Cardiac muscle cell (in vitro differentiated cells and primary cell): ENCODE data around the gene TCEANC2. TPM values are rescaled to one million over a fixed set of nuclear protein-coding genes. Genes with fewer than 3 reads are reported as not detected.

Experiments used
- DNase-seq, 2 donors: peaks; one replicate each; pipeline versions ENCODE4 v3.0.0 to v3.0.0-alpha.2; 2010 to 2017; ENCODE audit warnings: low read depth in 1 of 2, low spot score in 1 of 2
- H3K27ac ChIP-seq: fragments of 200-600 bp; sonication (generic); 2 replicates; pipeline ENCODE4 v1.5.1; 2016
- H3K27me3 ChIP-seq: fragments of 200-600 bp; sonication (generic); 2 replicates; pipeline ENCODE4 v1.6.0; 2016; ENCODE audit warnings: control low read depth
- H3K36me3 ChIP-seq: fragments of 200-600 bp; sonication (generic); 2 replicates; pipeline ENCODE4 v1.5.1; 2016; ENCODE audit warnings: control low read depth
- H3K4me1 ChIP-seq: fragments of 200-600 bp; sonication (generic); 2 replicates; pipeline ENCODE4 v1.8.1; 2017; ENCODE audit warnings: low read depth, mild to moderate bottlenecking, mixed run types
- H3K4me3 ChIP-seq: fragments of 200-600 bp; sonication (generic); 2 replicates; pipeline ENCODE4 v1.5.1; 2016; ENCODE audit warnings: mild to moderate bottlenecking
- H3K9me3 ChIP-seq: fragments of 200-600 bp; sonication (generic); 2 replicates; pipeline ENCODE4 v1.5.1; 2017; ENCODE audit warnings: low read depth, mild to moderate bottlenecking, control low read depth
- CTCF ChIP-seq: IDR thresholded peaks from 2 replicates; pipeline ENCODE4 v1.5.1; 2012; ENCODE audit warnings: low read depth, mild to moderate bottlenecking, low read length
- polyA plus RNA-seq: library from polyadenylated mRNA; unstranded; fragments of >200 nt; fragmentation: Nextera tagmentation; extraction: Ambion mirVana; gene quantifications from 2 replicates; pipeline ENCODE4 v1.2.1, GENCODE V29; 2016
- total RNA-seq: library from RNA; depleted of rRNA; stranded (reverse); fragments of >200 nt; gene quantifications from 2 replicates; pipeline ENCODE4 v1.2.3, GENCODE V29; 2016

Gene TCEANC2
- total and polyA plus RNA-seq, 2 experiments from 2014 or later, result 8.2 to 10.1 TPM

- H3K4me1 ChIP-seq, result peaks cover 9% of the 10 kb centered on the region
- H3K27ac ChIP-seq, result no peak overlapping the region
- no peaks in the 10 kb centered on the region for H3K9me3 ChIP-seq
- no peaks in the 10 kb centered on the region for H3K27me3 ChIP-seq
- TF ChIP-seq CTCF, result no peak
- H3K4me3 ChIP-seq, result no peak overlapping the region
- H3K36me3 ChIP-seq, result no peaks in the 10 kb centered on the region
- no peak for DNase-seq
These were observed 61.5 kb downstream of the TCEANC2 start for GRCh38 chr1:54114955-54115354.

GRCh38 chr1:54115520-54115919, 62.1 kb downstream of the TCEANC2 start:
- TF ChIP-seq CTCF, result no peak
- H3K36me3 ChIP-seq, result no peaks in the 10 kb centered on the region
- no peak overlapping the region for H3K4me3 ChIP-seq
- H3K9me3 ChIP-seq, result no peaks in the 10 kb centered on the region
- no peaks in the 10 kb centered on the region for H3K27me3 ChIP-seq
- H3K4me1 ChIP-seq, result peaks cover 9% of the 10 kb centered on the region
- no peak for DNase-seq
- no peak overlapping the region for H3K27ac ChIP-seq

- H3K4me1 ChIP-seq, result peaks cover 9% of the 10 kb centered on the region
- H3K27ac ChIP-seq, result no peak overlapping the region
- no peaks in the 10 kb centered on the region for H3K36me3 ChIP-seq
- no peaks in the 10 kb centered on the region for H3K9me3 ChIP-seq
- H3K4me3 ChIP-seq, result no peak overlapping the region
- TF ChIP-seq CTCF, result no peak
- peak in 1 of 2 donors; percentile 26 for DNase-seq
- peaks cover 10% of the 10 kb centered on the region for H3K27me3 ChIP-seq
These were observed 64.6 kb downstream of the TCEANC2 start for GRCh38 chr1:54117815-54118563.

- TF ChIP-seq CTCF, result no peak
- Histone ChIP-seq H3K27me3 (peaks cover 10% of the 10 kb centered on the region), H3K9me3 (no peaks in the 10 kb centered on the region), H3K36me3 (no peaks in the 10 kb centered on the region), H3K4me1 (peaks cover 9% of the 10 kb centered on the region), H3K27ac (no peak overlapping the region), H3K4me3 (no peak overlapping the region)
- peak in 1 of 2 donors; percentile 16 for DNase-seq
These were observed 65.3 kb downstream of the TCEANC2 start for GRCh38 chr1:54118704-54119103.

- Histone ChIP-seq H3K27ac (no peak overlapping the region), H3K9me3 (no peaks in the 10 kb centered on the region), H3K4me3 (no peak overlapping the region), H3K27me3 (peaks cover 10% of the 10 kb centered on the region), H3K36me3 (no peaks in the 10 kb centered on the region), H3K4me1 (peaks cover 9% of the 10 kb centered on the region)
- no peak for TF ChIP-seq CTCF
- DNase-seq, result no peak
These were observed 66.8 kb downstream of the TCEANC2 start for GRCh38 chr1:54120018-54120697.
